Measurements from ENCODE around the gene ABHD11.
"Not testable (repeated sequence)": the region's sequence is repeated elsewhere in the genome, so short reads cannot be mapped to it uniquely, and the experiment has no call there.

Gene ABHD11

DNA sequence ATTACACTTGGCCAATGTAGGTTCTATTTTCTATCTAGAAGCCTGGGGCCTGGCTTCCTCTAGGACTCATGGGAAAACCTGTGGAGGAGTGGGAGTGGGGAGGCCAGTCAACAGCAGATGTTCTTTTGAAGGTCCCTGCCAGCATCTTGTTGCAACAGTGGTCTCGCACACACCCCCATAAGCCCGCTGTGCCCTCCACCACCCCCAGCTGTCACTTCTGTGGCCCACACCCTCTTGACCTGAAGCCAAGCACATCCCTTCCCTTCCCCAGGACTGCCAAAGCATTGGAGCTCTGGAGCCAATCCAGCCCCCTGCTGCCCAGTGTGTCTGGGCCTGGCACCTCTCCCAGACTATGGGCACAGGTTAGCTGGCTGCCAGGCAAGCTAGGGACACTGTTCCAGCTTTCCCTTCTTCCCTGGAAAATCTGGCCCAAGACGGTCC lies 17.2 kb downstream of the ABHD11 start:
- DNase-seq (ENCODE audit: insufficient read length, low spot score): no peak
- no peak for FAIRE-seq
- TF ChIP-seq POLR2A (IDR thresholded peaks at IDR 0.05; ENCODE audit: low read depth, low read length) (no peak), POLR2AphosphoS5 (IDR thresholded peaks at IDR 0.05; ENCODE audit: low read depth, low read length) (no peak), POU2F2 (IDR thresholded peaks at IDR 0.05; ENCODE audit: low read depth, low read length) (no peak), SPI1 (IDR thresholded peaks at IDR 0.05; ENCODE audit: low read depth, low read length) (no peak), PAX5 (IDR thresholded peaks at IDR 0.05; ENCODE audit: insufficient read depth, low read length, severe bottlenecking) (no peak), TAF1 (IDR thresholded peaks at IDR 0.05; ENCODE audit: low read depth, low read length) (no peak)

DNA sequence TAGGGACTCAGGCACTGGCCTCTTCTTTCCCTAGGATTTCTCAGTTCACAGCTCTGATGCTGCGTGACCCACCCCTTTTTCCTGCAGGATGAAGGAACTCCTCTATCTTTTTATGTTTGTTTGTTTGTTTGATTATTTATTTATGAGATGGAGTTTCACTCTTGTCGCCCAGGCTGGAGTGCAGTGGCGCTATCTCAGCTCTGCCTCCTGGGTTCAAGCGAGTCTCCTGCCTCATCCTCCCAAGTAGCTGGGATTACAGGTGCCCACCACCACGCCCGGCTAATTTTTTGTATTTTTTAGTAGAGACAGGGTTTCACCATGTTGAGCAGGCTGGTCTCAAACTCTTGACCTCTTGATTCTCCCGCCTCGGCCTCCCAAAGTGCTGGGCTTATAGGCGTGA lies 18.2 kb downstream of the ABHD11 start:
- not testable (repeated sequence) for FAIRE-seq; DNase-seq (ENCODE audit: insufficient read length, low spot score)

DNA sequence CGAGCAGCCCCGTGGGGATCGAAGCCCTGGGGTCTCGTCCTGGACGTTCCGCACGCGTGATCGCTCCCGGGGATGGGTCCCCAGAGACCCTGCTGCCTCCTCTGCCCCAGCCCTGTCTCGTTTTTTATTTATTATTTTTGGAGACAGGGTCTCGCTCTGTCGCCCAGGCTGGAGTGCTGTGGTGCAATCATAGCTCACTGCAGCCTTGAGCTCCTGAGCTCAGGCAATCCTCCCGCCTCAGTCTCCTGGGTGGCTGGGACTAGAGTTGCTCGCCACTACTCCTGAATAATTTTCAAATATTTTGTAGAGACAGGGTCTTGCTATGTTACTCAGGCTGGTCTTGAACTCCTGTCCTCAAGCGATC lies 18.8 kb downstream of the ABHD11 start:
- no peak for DNase-seq (ENCODE audit: insufficient read length, low spot score)
- FAIRE-seq: no peak
- TF ChIP-seq POU2F2 (IDR thresholded peaks at IDR 0.05; ENCODE audit: low read depth, low read length): no peak
- no peak for TF ChIP-seq POLR2A (IDR thresholded peaks at IDR 0.05; ENCODE audit: low read depth, low read length)
- TF ChIP-seq POLR2AphosphoS5 (IDR thresholded peaks at IDR 0.05; ENCODE audit: low read depth, low read length): no peak

- DNase-seq (ENCODE audit: insufficient read length, low spot score): peak; percentile 89
- FAIRE-seq: peak; percentile 31
- TF ChIP-seq POLR2A (IDR thresholded peaks at IDR 0.05; ENCODE audit: low read depth, low read length): no peak
- no peak for TF ChIP-seq SPI1 (IDR thresholded peaks at IDR 0.05; ENCODE audit: low read depth, low read length)
- no peak for TF ChIP-seq TAF1 (IDR thresholded peaks at IDR 0.05; ENCODE audit: low read depth, low read length)
- TF ChIP-seq POU2F2 (IDR thresholded peaks at IDR 0.05; ENCODE audit: low read depth, low read length): no peak
- no peak for TF ChIP-seq POLR2AphosphoS5 (IDR thresholded peaks at IDR 0.05; ENCODE audit: low read depth, low read length)
- TF ChIP-seq PAX5 (IDR thresholded peaks at IDR 0.05; ENCODE audit: insufficient read depth, low read length, severe bottlenecking): no peak
These were observed 19.4 kb downstream of the ABHD11 start, which contains the start of gene STX1A for GRCh38 chr7:73718905-73719805. Gene STX1A (minus strand): TSS chr7:73719669. CDS start chr7:73719631, 38 bp downstream.

DNA sequence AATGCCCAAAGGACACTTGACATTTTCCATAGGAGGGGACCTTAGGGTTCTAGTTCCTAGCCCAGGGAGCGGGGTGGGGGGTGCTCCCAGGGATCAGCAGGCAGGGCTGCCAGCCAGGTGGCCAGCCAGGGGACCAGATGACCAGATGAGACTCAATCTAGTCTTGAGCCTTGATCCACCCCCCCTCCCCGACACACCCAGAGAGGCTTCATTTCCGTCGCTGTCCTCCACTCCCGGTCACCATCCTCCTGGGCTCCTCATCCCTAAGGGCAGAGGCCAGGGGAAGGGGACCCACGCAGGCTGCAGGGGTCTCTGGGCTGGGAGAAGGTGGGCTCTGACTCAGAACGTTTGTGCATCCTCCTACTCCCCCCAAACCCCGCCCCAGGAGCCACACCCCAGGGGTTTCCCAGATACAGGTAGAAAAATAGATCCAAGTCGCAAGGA lies 20.1 kb downstream of the ABHD11 start:
- no peak for DNase-seq (ENCODE audit: insufficient read length, low spot score)
- TF ChIP-seq POU2F2 (IDR thresholded peaks at IDR 0.05; ENCODE audit: low read depth, low read length): no peak
- no peak for TF ChIP-seq POLR2AphosphoS5 (IDR thresholded peaks at IDR 0.05; ENCODE audit: low read depth, low read length)
- TF ChIP-seq SPI1 (IDR thresholded peaks at IDR 0.05; ENCODE audit: low read depth, low read length): no peak
- TF ChIP-seq PAX5 (IDR thresholded peaks at IDR 0.05; ENCODE audit: insufficient read depth, low read length, severe bottlenecking): no peak
- TF ChIP-seq POLR2A (IDR thresholded peaks at IDR 0.05; ENCODE audit: low read depth, low read length): no peak
- no peak for TF ChIP-seq TAF1 (IDR thresholded peaks at IDR 0.05; ENCODE audit: low read depth, low read length)
- no peak for FAIRE-seq

- no peak for DNase-seq (ENCODE audit: insufficient read length, low spot score)
- TF ChIP-seq POLR2AphosphoS5 (IDR thresholded peaks at IDR 0.05; ENCODE audit: low read depth, low read length): no peak
- TF ChIP-seq POLR2A (IDR thresholded peaks at IDR 0.05; ENCODE audit: low read depth, low read length): no peak
- TF ChIP-seq POU2F2 (IDR thresholded peaks at IDR 0.05; ENCODE audit: low read depth, low read length): no peak
- FAIRE-seq: peak; percentile 9
These were observed 20.6 kb downstream of the ABHD11 start for GRCh38 chr7:73717991-73718405.

DNA sequence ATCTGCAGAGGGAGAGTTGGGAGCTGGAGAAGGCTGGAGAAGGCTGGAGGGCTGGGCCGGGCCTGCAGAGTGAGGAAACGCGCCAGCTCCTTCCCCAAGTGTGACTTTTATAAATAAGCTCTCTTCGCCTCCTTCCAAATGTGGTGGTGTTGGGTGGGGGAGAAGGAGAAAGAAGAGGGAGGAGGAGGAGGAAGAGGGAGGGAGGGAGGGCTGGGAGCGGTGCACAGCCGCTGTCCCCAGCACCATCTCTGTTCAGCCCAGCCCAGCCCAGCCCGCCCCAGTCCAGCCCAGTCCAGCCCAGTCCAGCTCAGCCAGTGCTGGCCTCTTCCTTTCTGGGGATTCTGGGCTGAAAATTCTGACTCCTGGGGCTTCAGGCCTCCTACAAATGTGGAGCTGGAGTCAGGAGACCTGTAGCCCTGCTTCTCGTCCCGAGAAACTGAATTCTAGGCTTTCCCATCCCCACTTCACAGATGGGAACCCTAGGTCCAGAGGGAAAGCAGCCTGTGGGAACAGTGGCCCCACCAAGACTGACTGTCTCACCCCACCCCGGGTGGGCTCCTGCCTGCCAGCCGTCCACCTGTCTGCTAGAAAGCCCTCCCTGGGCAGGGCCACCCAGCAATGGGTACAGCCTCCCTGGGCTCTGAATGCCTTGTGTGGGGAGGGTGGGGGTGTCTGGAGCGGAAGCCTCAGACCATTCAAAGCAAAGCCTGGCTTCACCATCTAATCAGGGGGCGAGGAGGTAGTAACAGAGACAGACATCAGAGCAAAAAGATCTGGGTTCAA lies 21.4 kb downstream of the ABHD11 start:
- no peak for DNase-seq (ENCODE audit: insufficient read length, low spot score)
- no peak for FAIRE-seq
- no peak for TF ChIP-seq SPI1 (IDR thresholded peaks at IDR 0.05; ENCODE audit: low read depth, low read length)
- no peak for TF ChIP-seq TAF1 (IDR thresholded peaks at IDR 0.05; ENCODE audit: low read depth, low read length)
- TF ChIP-seq POLR2A (IDR thresholded peaks at IDR 0.05; ENCODE audit: low read depth, low read length): no peak

- FAIRE-seq (no peak), DNase-seq (ENCODE audit: insufficient read length, low spot score) (no peak)
- TF ChIP-seq SPI1 (IDR thresholded peaks at IDR 0.05; ENCODE audit: low read depth, low read length): no peak
- TF ChIP-seq POU2F2 (IDR thresholded peaks at IDR 0.05; ENCODE audit: low read depth, low read length): no peak
- TF ChIP-seq POLR2A (IDR thresholded peaks at IDR 0.05; ENCODE audit: low read depth, low read length): no peak
- TF ChIP-seq POLR2AphosphoS5 (IDR thresholded peaks at IDR 0.05; ENCODE audit: low read depth, low read length): no peak
- no peak for TF ChIP-seq TAF1 (IDR thresholded peaks at IDR 0.05; ENCODE audit: low read depth, low read length)
- no peak for TF ChIP-seq PAX5 (IDR thresholded peaks at IDR 0.05; ENCODE audit: insufficient read depth, low read length, severe bottlenecking)
These were observed 22.2 kb downstream of the ABHD11 start for GRCh38 chr7:73716318-73716890.

DNA sequence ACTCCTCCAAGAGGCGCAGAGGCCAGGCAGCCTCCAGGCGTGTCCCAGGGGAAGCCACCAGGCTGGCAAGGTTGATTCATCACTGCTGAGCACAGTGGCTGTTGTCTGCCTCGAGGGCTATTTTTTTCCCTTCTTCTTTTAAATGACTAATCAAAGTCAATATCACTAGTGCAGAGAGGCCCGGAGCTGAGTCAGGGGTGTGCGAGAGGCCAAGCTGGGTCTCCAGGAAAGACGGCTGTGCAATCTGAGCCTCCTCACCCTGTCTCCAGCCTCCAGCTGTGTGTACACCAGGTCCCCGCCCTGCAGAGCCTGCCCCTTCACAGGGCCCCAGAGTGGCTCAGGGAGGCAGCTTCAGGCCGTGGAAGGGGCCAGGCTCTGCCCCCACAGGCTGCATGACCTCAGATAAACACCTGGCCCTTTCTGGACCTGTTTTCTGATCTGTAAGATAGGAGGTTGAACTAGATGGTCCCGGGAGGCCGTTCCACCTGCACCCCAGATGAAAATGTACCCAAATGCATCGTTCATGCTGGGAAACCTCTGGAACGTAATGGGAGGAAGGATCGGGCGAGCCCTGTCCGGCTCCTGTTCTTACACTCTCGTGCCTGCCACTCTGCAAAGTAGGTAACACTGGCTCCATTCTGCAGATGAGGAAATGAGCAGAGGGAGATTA lies 22.8 kb downstream of the ABHD11 start:
- TF ChIP-seq POLR2A (IDR thresholded peaks at IDR 0.05; ENCODE audit: low read depth, low read length): no peak
- no peak for TF ChIP-seq TAF1 (IDR thresholded peaks at IDR 0.05; ENCODE audit: low read depth, low read length)
- no peak for TF ChIP-seq SPI1 (IDR thresholded peaks at IDR 0.05; ENCODE audit: low read depth, low read length)
- no peak for TF ChIP-seq POLR2AphosphoS5 (IDR thresholded peaks at IDR 0.05; ENCODE audit: low read depth, low read length)
- no peak for TF ChIP-seq PAX5 (IDR thresholded peaks at IDR 0.05; ENCODE audit: insufficient read depth, low read length, severe bottlenecking)
- DNase-seq (ENCODE audit: insufficient read length, low spot score): no peak
- FAIRE-seq: no peak

- not testable (repeated sequence) for DNase-seq (ENCODE audit: insufficient read length, low spot score); FAIRE-seq
These were observed 25.3 kb downstream of the ABHD11 start for GRCh38 chr7:73713319-73713718.

All from GM12891 (cell line).